SKM-1 (cell line): Measurements from ENCODE around the gene SLC25A39.

Source experiments
- DNase-seq: peaks from one replicate; lab custom pipeline; 2025; ENCODE audit not compliant: unreplicated experiment; lab: John Stamatoyannopoulos, UW

SLC25A39 gene

DNA sequence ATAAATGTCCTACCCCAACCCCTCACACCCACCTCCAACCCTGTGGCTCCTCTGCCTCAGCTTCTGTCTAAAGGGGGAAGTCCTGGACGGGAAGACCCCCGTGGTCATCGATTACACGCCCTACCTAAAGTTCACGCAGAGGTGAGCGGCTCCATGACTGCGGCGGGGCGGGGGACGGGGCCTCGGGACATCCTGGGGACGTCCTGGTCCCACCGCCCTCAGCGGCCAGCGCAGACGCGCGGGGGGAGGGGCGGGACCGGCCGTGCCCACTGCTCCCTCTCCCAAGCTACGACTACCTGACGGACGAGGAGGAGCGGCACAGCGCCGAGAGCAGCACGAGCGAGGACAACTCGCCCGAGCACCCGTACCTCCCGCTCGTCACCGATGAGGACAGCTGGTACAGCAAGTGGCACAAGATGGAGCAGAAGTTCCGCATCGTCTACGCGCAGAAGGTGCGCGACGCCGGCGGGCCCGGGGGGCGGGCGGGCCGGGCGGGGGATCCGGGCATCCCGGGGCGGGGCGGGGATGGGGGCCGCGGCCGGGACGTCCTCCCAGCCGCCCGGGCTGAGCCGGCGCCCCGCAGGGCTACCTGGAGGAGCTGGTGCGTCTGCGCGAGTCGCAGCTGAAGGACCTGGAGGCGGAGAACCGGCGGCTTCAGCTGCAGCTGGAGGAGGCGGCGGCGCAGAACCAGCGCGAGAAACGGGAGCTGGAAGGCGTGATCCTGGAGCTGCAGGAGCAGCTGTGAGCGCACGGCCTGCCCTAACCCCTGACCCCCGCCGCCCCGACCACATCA, 9.6 kb downstream of the SLC25A39 start:
- no peak for DNase-seq

DNA sequence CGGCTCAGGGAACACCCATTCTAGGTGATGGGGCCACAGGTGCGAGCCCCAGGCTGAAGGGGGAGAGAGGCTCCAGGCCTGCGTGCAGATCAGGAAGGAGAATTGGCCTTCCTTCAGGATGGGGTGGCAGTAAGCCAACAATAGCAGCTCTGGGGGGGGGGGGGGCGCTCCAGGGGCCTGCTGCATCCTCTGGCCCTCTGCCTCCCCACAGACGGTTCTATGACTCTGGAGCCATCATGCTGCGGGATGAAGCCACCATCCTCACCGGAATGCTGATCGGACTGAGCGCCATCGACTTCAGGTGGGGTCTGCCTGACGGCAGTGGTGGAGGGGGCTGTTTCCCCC, 10.1 kb downstream of the SLC25A39 start:
- no peak for DNase-seq

DNA sequence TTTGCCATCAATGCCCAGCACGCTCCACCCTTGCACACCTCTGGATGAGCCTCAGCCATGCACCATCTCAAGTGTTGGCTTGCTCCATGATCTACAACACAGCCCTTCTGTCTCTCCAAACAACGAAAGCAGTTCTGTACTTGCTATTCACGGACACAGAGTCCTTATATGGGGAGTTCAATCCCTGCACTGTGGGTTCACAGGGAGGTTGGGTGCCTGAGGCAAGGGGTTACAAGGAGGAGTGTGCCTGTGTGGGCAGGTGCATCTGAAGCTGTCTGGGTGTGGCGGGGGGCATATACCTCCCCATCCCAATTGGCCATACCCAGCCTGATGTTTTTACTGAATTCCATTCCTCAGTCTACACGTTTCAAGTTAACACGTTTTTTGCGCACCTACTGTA, 10.6 kb downstream of the SLC25A39 start:
- DNase-seq, result no peak

DNA sequence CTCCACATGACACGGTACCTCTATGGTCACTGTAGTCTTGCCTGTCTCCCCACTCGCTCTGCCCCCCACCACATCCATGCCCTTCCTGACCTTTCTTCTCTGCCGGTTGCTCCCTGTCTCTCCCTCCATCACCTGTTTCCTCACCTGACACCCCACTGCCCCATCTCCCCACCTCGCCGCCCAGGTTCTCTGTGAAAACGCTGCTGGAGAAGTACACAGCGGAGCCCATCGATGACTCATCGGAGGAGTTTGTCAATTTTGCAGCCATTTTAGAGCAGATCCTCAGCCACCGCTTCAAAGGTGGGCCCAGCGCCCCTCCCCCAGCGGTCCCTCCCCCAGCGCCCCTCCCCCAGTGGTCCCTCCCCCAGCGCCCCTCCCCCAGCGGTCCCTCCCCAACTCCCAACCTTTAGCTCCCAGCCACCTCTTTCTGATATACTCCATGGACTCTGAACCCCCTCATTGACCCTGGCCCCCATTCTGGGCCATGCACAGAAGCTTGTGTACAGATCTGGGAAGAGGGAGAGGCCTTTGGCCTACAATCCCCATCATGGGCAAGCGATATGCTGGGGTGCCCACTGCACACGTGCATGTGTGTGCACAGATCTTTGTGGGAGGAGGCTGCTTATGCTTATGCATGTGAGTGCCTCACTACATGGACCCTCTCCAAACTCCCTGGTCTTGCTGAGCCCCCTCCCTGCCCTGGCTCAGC, 12.1 kb downstream of the SLC25A39 start:
- no peak for DNase-seq

DNA sequence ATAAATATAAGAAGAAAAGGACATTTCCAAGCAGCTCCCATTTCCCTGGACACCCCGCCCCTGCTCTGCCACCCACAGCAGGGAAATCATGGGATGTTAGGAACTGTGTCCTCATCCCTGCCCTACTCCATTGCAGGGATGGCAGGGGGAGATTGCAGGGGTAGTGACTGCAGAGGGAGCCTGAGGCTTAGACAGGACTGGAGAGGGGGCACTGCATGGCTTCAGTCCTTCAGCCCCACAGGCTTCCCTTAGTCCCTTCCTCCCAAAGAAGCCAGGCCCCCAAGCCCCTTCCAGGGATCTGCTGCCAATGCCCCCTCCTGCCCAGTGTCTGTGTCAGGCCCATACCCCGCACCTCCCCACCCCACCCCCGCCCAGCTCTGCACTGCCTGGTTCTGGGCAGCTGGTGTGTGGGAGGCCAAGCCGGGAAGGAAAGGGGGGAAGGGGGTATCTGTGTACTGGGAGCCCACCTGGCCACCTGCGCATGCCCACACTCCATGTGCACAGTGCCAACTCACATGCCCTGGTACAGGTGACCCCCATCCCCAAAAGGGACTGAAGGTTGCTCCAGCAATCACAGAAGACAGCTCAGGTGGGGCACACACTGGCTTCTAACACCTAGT, 13.0 kb downstream of the SLC25A39 start:
- no peak for DNase-seq

DNA sequence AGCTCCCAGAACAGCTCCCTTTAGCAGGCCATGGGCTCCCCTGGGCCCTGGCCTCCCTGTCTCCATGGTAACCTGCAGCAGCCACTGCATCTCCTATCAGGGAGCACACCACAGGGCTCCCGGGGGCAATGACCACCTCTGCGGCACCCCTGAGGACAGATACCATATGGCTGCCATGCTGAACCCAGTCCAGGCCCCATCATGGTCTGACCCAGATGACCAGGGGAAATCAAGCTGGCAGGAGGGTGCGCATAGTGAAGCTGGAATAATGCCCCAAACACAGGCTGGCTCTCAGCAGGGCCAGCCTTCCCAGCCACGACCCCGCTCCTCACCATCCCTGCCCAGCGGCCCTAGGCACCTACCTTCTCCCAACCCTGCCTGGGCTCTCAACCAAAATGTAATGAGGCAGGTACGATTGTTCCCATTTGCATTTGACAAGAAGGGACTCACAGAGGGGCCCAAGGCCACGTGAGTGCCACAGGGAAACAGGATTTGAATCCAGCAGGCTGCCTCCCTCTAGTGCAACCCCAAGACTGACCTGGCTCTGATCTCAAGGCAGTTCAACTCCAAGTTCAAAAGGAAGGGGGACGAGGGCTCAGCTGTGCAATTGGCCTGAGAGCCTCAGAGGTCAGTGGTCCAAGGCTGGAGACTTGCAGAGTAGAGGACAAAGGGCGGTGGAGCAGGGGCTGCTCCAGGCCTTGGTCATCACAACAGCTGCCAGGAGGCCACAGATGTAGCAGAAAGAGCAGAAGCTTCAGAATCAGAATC, 13.8 kb downstream of the SLC25A39 start:
- DNase-seq, result no peak

DNA sequence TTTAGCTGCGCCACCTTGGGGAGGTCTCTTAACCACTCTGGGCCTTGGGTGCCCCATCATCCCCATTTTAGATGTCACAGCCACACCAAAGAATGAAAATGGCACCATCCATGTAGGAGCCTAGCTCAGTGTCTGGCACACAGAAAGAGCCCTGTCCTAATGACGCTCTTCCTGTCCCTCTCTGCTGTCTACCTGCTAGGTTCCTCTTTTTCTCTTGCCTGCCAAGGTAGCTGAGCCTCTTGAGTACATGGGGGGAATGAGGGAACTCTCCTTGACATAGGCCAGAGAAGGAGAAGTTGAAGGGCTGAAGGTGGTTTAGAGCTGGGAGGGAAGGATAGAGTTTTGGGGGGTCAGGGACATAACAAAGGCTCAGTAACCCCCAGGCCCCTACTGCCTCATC, 14.4 kb downstream of the SLC25A39 start:
- no peak for DNase-seq

DNA sequence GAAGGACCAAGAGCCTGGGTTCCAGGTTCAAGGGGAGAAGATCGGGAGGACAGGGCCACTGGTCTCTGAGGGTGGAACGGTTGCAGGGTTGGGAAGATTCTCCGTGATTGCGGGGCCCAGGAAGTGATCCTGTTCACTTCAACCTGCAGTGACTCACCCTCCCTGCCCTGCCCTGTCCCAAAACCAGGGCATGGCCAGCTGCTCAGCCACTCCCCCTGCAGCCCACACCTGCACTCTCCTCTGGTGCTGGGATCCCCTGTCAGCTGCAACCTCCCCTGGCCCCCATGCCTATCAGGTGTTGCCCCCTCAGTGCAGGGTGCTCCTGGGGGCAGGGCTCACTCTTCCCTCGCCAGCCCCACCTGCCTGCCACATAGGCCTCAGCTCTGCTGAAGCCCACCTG, 15.2 kb downstream of the SLC25A39 start:
- DNase-seq, result no peak

DNA sequence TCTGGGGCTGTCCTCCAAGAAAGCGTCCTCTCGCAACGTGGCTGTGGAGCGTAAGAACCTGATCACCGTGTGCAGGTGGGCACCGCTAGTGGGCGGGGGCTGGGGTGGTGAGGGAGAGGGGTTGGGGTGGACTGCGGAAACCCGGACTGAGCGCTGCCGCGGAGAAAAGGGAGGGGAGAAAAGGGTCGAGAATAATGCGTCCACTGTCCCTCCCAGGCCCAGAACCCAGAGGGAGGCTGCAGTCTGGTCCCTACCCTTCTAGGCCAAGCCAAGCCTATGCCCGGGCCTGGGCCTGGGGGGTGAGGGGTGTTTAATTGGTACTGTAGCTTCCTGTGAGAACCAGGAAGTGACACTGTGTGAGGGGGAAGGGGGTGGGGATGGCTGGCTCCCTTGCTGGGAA, 15.8 kb downstream of the SLC25A39 start:
- no peak for DNase-seq

DNA sequence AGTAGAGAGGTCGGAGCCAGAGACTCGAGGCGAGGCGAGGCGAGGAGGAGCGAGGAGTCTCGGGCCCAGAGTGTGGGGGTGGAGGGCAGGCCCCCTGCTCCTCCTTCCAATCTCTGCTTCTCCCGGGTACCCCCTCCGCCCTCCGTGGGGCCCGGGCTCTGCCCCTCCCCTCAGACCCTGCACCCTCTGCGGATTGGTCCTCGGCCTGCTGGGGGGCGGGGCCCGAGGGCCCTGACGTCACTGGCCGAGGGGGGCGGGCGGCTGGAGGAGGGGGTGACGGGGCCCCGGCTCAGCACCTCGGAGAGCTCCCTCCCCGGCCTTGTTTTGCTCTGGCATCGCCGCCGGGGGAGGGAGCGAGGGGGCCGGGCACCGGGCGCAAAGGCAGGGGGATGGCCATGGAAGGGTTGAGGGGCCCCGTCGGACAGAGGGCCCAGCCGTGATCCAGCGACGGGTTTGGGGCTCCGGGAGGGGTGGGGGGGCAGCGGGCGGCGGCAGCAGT, 16.3 kb downstream of the SLC25A39 start, which contains the start of gene RUNDC3A:
RUNDC3A (plus strand) TSS at position 282 of the 499 bp plus-strand sequence. CDS start 232 bp downstream, outside the sequence.
- no peak for DNase-seq

DNA sequence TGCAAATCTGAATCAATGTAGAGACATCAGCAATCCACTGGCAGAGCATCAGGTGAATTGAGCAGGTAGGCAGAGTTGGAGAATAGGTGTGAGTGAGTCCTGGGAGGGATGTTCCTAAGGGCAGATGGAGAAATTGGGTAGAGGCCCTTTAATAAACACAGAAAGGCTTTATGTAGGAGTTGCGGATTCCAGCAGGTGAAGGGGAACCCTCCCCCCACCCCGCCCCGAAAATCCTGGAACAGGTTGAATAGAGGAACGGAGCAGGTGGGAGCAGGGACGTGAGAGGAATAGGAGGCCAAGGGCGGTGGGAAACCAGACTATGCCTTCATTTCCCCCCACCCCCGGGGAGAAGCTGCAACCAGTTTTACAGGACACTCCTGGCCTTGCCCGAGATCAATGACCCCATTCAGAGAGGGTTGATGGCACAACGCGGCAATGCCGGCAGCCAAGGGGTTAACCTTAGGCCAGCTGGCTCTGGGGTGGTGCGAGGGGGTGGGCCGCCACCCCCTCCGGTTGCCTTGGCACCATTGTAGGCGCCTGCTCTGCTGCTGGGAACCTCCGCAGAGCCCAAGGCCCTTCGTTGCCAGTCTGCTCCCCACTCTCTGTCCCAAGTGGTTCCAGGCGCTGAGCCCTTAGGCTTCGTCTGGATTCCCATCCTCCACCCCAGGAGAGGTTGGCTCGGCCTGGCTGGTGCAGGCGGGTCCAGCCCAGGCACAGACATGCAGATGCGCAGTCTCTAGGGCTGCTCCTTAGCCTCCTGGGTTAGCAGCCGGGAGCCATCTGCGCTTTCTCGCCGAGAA, 17.0 kb downstream of the SLC25A39 start:
- no peak for DNase-seq

DNA sequence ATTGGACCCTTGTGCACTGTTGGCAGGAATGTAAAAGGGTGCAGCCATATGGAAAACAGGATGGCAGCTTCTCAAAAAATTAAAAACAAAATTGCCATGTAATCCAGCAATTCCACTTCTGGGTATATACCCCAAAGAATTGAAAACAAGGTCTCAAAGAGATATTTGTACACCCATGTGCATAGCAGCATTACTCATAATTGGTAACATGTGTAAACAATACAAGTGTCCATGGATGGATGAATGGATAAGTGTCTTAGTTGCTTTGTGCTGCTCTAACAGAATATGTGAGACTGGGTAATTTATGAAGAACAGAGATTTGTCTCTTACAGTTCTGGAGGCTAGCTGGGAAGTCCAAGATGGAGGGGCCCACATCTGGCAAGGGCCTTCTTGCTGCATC, 20.0 kb downstream of the SLC25A39 start:
- DNase-seq, result no peak

DNA sequence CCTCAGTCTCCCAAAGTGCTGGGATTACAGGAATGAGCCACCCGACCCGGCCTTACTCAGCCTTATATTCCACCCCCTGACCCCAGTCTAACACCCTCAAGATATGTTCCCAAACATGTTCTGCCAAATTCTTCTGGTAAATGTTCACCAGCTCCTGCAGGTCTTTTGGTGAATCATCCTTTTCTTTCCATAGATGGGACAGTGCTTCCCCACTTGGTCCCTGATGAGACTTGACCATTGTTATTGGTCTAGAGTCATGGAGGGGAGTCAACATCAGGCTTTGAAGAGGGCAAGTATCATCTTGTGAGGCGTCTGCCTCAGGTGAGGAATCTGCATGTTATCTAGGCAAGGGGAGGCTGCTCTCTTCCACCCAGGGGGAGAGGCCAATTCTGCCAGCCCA, 26.6 kb downstream of the SLC25A39 start:
- DNase-seq, result no peak

DNA sequence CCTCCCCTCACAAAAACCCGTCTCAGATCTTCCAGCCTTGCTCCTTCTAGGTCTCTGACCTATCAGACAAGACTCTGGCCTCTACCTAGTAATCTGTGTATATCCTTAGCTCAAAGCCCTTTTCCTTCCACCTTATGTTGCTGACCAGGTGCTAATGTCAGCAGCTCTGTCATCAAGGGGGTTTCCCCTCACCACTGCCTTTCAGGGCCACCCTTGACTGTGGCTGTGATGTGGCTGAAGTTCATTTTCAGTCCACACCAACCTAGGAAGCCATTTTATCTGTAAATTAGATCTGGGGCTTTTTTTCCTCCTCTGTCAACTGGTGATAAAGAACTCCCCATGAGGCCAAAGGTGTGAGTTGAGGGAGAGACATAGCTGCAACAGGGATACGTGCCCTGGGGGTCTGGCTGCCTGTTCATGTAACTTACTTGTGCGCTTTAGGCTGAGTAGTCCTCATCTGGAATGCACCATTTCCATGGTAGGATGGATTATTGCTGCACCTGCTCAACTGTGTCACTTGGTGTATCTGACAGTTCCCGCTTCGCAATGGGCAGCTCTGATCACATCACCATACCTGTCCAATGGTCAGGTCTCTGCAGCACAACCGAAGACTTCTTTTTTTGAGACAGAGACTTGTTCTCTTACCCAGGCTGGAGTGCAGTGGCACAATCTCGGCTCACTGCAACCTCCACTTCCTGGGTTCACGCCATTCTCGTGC, 31.0 kb downstream of the SLC25A39 start:
- DNase-seq, result no peak

DNA sequence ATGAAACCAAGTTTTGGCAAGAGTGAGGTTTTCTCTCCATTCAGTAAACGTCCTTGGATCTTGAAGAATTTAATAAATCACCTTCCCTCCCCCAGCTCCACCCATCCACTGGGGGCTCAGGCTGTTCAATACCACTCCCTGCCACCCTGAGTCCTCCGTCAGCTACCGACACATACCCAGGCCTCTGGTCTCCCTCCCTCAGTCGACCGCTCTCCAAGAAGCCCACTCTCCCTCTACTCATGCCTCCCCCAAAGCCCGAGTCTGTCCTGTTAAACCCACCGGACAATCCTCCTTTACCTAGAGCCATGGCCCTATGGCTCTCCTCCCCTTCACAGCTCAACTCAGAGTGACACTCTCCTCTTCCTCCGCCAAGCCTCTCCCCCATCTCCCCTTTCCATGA, 37.0 kb downstream of the SLC25A39 start:
- DNase-seq, result no peak

DNA sequence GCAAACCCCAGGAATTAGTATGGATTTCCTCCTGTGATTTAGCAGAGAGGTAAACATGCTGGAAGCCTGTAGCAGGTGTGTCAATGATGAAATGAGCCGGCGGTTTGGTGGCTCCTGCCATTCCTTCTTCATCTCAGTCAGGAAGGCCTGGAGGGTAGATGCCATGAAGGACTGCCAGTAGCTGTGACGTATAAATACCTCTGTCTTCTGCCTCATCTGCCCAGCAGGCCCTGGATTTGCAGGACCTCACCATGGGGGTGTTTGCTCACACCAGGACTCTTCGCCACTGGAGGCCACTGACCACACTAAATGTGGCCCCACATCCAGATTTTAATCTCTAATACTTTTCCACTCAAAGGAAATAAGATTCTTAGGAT, 40.6 kb downstream of the SLC25A39 start:
- DNase-seq, result no peak

DNA sequence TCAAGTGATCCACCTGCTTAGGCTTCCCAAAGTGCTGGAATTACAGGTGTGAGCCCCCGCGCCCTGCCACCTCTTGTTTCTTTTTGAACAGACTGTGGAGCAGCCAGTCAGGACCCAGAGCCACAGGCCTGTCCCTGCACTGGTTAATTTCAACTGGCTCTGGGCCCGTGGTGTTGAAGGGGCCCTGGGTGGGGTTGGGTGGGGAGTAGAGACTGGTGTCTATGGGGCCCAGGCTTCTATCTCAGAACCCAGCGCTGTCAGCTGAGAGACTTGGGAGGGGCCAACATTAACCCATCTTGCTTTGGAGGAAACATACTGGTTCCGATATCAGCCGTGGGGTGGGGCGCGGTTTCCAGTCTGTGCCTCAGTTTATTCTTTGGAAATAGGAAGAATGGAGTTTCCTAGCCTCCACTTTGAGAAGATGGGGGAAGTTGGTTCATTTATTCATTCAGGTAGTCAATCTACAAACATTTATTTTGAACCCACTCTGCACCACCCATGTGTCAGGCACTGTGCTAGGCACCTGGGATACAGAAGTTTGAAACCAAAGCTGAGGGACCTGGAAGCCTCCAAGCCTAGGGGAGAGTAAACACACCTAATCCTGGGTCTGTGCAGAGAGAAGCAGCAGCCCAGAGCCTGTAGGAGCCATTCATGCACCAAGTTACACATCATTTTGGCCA, 41.1 kb downstream of the SLC25A39 start:
- DNase-seq, result no peak

DNA sequence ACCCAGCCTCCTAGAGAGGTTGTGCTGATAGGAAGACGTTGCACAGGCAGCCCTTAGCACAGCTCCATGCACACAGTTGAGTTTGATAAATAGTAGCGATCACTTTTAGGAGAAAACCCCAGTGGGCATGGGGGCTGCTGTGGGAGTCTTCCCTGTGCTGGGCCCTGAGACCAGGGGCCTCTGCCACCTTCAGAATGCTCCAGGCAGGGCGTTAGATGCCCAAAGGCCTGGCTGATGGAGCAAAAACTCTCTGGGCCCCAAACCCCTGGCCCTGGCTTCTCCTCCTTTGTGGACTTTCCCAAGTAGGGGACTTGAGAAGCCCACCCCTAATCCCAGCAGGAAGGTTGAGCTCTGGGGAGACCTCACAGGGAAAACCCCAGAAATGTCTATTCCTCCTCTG, 42.4 kb downstream of the SLC25A39 start:
- no peak for DNase-seq

DNA sequence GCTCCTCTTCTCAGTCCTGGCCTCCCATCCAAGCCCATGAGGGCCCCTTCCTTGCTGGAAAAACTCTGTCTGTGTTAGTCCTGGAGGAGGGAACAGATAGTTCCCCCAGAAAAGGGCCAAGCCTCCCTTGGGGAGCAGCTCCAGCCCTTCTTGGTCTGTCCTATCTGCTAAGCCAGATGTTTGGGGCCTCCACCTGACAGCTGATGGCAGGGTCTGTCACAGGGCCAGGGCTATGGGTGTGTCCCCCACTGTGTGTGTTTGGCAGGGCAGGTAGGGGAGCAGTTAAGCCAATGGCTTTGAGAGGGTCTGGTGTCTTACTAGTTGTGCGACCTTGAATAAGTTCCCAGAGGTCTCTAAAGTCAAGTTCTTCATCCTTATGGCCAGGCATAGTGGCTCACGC, 43.1 kb downstream of the SLC25A39 start:
- DNase-seq, result no peak
